Stimulated activated CD4-positive, alpha-beta T cell treated with anti-CD3 and anti-CD28 coated beads, Interleukin-1b, Interleukin-23, amount 100 ng/mL, for 4 hours (primary cell): ENCODE measurements around the gene CRYAA.
"Not testable (repeated sequence)": the region's sequence is repeated elsewhere in the genome, so short reads cannot be mapped to it uniquely, and the experiment has no call there.

Source experiments
- DNase-seq, 2 donors: peaks; one replicate each; pipeline ENCODE4 v3.0.0-alpha.2; 2020; ENCODE audit warnings: low read depth in 2 of 2

The CRYAA gene

GRCh38 chr21:43177043-43177906, 8.5 kb downstream of the CRYAA start:
- DNase-seq: not testable (repeated sequence)

GRCh38 chr21:43178175-43178826, 9.5 kb downstream of the CRYAA start:
- DNase-seq: not testable (repeated sequence)

- DNase-seq: not testable (repeated sequence)
Measured at GRCh38 chr21:43181033-43181432, 12.2 kb downstream of the CRYAA start.

- not testable (repeated sequence) for DNase-seq
Measured at GRCh38 chr21:43187268-43187667, 18.5 kb downstream of the CRYAA start.

- DNase-seq: no peak
Measured at GRCh38 chr21:43187715-43188114, 18.9 kb downstream of the CRYAA start.

- no peak for DNase-seq
Measured at GRCh38 chr21:43188181-43188580, 19.4 kb downstream of the CRYAA start.

GRCh38 chr21:43188592-43189210, 19.9 kb downstream of the CRYAA start:
- no peak for DNase-seq

GRCh38 chr21:43189936-43190335, 21.1 kb downstream of the CRYAA start:
- DNase-seq: no peak

- no peak for DNase-seq
Measured at GRCh38 chr21:43190544-43190943, 21.7 kb downstream of the CRYAA start.

GRCh38 chr21:43190951-43191350, 22.1 kb downstream of the CRYAA start:
- DNase-seq: no peak

GRCh38 chr21:43191521-43191920, 22.7 kb downstream of the CRYAA start:
- DNase-seq: no peak

- DNase-seq: no peak
Measured at GRCh38 chr21:43191971-43192370, 23.2 kb downstream of the CRYAA start.

- DNase-seq: no peak
Measured at GRCh38 chr21:43192501-43193081, 23.8 kb downstream of the CRYAA start.

- DNase-seq: no peak
Measured at GRCh38 chr21:43193088-43193650, 24.4 kb downstream of the CRYAA start.

- no peak for DNase-seq
Measured at GRCh38 chr21:43193651-43194302, 25.0 kb downstream of the CRYAA start.

- DNase-seq: no peak
Measured at GRCh38 chr21:43194303-43195120, 25.7 kb downstream of the CRYAA start.

GRCh38 chr21:43195121-43196021, 26.6 kb downstream of the CRYAA start:
- no peak for DNase-seq

- no peak for DNase-seq
Measured at GRCh38 chr21:43196826-43197225, 28.0 kb downstream of the CRYAA start.

GRCh38 chr21:43198376-43198775, 29.6 kb downstream of the CRYAA start:
- DNase-seq: no peak

GRCh38 chr21:43201491-43201890, 32.7 kb downstream of the CRYAA start:
- no peak for DNase-seq
